ENCODE measurements around the gene SLC13A3. TPM values are rescaled to one million over a fixed set of nuclear protein-coding genes. Genes with fewer than 3 reads are reported as not detected.

The SLC13A3 gene
- total RNA-seq, 1 donor = 3.0 TPM

GRCh38 chr20:46638134-46638897 lies 12.9 kb downstream of the SLC13A3 start:
- H3K4me3 ChIP-seq (ENCODE audit: low read depth, low read length) = no peak overlapping the region
- TF ChIP-seq CTCF (IDR thresholded peaks at IDR 0.05; ENCODE audit: insufficient read depth, low read length) = no peak
- no peak for DNase-seq (ENCODE audit: low read depth)

- no peak overlapping the region for H3K4me3 ChIP-seq (ENCODE audit: low read depth, low read length)
- no peak for TF ChIP-seq CTCF (IDR thresholded peaks at IDR 0.05; ENCODE audit: insufficient read depth, low read length)
- no peak for DNase-seq (ENCODE audit: low read depth)
Observed at GRCh38 chr20:46637427-46638133, 13.7 kb downstream of the SLC13A3 start.

GRCh38 chr20:46637020-46637419 lies 14.2 kb downstream of the SLC13A3 start:
- no peak overlapping the region for H3K4me3 ChIP-seq (ENCODE audit: low read depth, low read length)
- DNase-seq (ENCODE audit: low read depth) = no peak
- no peak for TF ChIP-seq CTCF (IDR thresholded peaks at IDR 0.05; ENCODE audit: insufficient read depth, low read length)

- TF ChIP-seq CTCF (IDR thresholded peaks at IDR 0.05; ENCODE audit: insufficient read depth, low read length) = no peak
- no peak for DNase-seq (ENCODE audit: low read depth)
- no peak overlapping the region for H3K4me3 ChIP-seq (ENCODE audit: low read depth, low read length)
Observed at GRCh38 chr20:46636514-46636913, 14.7 kb downstream of the SLC13A3 start.

GRCh38 chr20:46635514-46636136 lies 15.6 kb downstream of the SLC13A3 start:
- no peak for DNase-seq (ENCODE audit: low read depth)
- no peak overlapping the region for H3K4me3 ChIP-seq (ENCODE audit: low read depth, low read length)
- no peak for TF ChIP-seq CTCF (IDR thresholded peaks at IDR 0.05; ENCODE audit: insufficient read depth, low read length)

GRCh38 chr20:46634528-46634927 lies 16.7 kb downstream of the SLC13A3 start:
- H3K4me3 ChIP-seq (ENCODE audit: low read depth, low read length) = no peak overlapping the region
- no peak for TF ChIP-seq CTCF (IDR thresholded peaks at IDR 0.05; ENCODE audit: insufficient read depth, low read length)
- DNase-seq (ENCODE audit: low read depth) = no peak
